Prostate gland (tissue), 2 donors: Measurements from ENCODE around the gene NHS. TPM values are rescaled to one million over a fixed set of nuclear protein-coding genes. Genes with fewer than 3 reads are reported as not detected.

Source experiments
- DNase-seq: peaks from one replicate; pipeline ENCODE4 v3.0.0-alpha.2; 2019; ENCODE audit warnings: low spot score
- H3K27ac ChIP-seq, 2 donors: fragments of 200-600 bp; sonication (generic); 2 replicates each; pipeline ENCODE4 v1.5.1; 2017 to 2019
- H3K27me3 ChIP-seq: fragments of 200-600 bp; sonication (generic); replicated peaks from 2 replicates; pipeline ENCODE4 v1.5.1; 2019; ENCODE audit not compliant: insufficient read depth
- H3K36me3 ChIP-seq, 2 donors: fragments of 200-600 bp; sonication (generic); 1 replicate in 1 of 2; 2 replicates in 1 of 2; pipeline versions ENCODE4 v1.5.1 to v1.8.1; 2017 to 2019
- H3K4me1 ChIP-seq: fragments of 200-600 bp; sonication (generic); replicated peaks from 2 replicates; pipeline ENCODE4 v1.5.1; 2019
- H3K4me3 ChIP-seq, 2 donors: fragments of 200-600 bp; sonication (generic); 2 replicates each; pipeline ENCODE4 v1.5.1; 2017 to 2019
- H3K9me3 ChIP-seq: fragments of 200-600 bp; sonication (generic); 2 replicates; pipeline ENCODE4 v1.5.1; 2017
- POLR2A ChIP-seq: fragments of 450-650 bp; IDR thresholded peaks from one replicate; pipeline ENCODE4 v1.6.1; 2016; ENCODE audit warnings: antibody characterized with exemption, mild to moderate bottlenecking
- POLR2AphosphoS5 ChIP-seq: sonication (generic); formaldehyde crosslinking; IDR thresholded peaks from one replicate; pipeline ENCODE4 v1.6.1; 2017; ENCODE audit warnings: antibody characterized with exemption
- WGBS: methylation state at CpG from one replicate; pipeline ENCODE4 v1.1.5; 2018; 5-methylcytosine and 5-hydroxymethylcytosine counted together
- intact Hi-C: fragments of 100-400 bp; cut with DNase I; formaldehyde crosslinking; loops from one replicate; pipeline ENCODE4 v1.14.2; 2022
- total RNA-seq, 2 donors: library from RNA; depleted of rRNA; stranded (reverse); fragments of >200 nt; gene quantifications; one replicate each; pipeline ENCODE4 v1.1.0, GENCODE V29; 2016
- TF ChIP-seq, protein P1 (sequence below), 4 experiments: fragments of 200-600 bp in 2 of 4; fragments of 450-650 bp in 2 of 4; sonication (generic) in 2 of 4; IDR thresholded peaks; 1 replicate in 3 of 4; 2 replicates in 1 of 4; pipeline ENCODE4 v1.5.1; 2016 to 2019; ENCODE audit warnings: antibody characterized with exemption in 4 of 4, mild to moderate bottlenecking in 2 of 4, moderate library complexity in 2 of 4

NHS gene
- total RNA-seq, 2 donors from 2014 or later: 4.8 to 17.7 TPM

DNA sequence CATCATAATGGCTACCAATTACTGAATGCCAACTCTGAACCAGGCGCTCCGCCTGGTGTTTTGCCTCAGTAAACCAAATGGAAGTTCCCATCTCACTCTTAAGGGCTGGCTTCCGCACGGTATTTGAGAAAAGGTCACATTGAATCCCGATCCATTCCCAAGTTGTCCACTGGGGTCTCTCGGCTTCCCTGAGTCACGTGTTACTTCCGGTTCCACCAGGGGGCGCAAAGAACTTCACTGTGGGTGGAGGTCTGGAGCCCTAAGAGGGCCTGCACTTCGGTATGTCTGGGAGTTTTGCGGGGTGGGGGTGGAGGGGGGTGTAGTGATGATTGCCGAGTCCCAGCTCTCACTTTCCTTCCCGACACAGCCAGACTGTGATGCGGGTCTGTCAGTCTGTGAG, 13.4 kb upstream of the NHS start:
- H3K4me3 ChIP-seq: no peak overlapping the region
- H3K9me3 ChIP-seq: no peaks in the 10 kb centered on the region
- no peak for TF ChIP-seq POLR2AphosphoS5
- TF ChIP-seq, protein P1, sequence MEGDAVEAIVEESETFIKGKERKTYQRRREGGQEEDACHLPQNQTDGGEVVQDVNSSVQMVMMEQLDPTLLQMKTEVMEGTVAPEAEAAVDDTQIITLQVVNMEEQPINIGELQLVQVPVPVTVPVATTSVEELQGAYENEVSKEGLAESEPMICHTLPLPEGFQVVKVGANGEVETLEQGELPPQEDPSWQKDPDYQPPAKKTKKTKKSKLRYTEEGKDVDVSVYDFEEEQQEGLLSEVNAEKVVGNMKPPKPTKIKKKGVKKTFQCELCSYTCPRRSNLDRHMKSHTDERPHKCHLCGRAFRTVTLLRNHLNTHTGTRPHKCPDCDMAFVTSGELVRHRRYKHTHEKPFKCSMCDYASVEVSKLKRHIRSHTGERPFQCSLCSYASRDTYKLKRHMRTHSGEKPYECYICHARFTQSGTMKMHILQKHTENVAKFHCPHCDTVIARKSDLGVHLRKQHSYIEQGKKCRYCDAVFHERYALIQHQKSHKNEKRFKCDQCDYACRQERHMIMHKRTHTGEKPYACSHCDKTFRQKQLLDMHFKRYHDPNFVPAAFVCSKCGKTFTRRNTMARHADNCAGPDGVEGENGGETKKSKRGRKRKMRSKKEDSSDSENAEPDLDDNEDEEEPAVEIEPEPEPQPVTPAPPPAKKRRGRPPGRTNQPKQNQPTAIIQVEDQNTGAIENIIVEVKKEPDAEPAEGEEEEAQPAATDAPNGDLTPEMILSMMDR (IDR thresholded peaks at IDR 0.05): peak in 1 of 4 experiments; percentile 5
- no peak overlapping the region for H3K27ac ChIP-seq
- no peaks in the 10 kb centered on the region for H3K36me3 ChIP-seq
- H3K27me3 ChIP-seq: no peaks in the 10 kb centered on the region
- intact Hi-C loops: no loop called here
- no peak for DNase-seq
- WGBS: 83% methylated on average over 14 of the region's 14 CpGs
- H3K4me1 ChIP-seq: no peaks in the 10 kb centered on the region

DNA sequence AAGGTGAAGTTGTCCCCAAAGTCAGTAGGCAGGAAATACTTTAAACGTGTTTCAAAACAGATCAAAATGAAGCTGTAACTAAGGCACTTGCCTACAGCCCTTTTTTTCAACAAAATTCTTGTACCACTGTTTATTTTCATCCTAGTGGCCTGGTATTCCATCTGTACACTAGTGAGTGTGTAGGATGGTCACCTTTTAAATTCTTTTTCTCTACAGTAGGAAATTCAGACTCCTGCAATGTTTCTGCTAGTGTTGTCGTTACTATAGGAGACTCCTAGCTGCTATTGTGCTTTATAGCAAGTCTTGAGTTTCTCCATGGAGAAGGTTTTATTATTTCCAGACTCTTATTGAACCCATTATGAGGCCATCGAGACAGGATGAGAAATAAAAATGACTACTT, 7.0 kb upstream of the NHS start:
- 84% methylated on average over 3 of the region's 3 CpGs for WGBS
- H3K36me3 ChIP-seq: no peaks in the 10 kb centered on the region
- no peak overlapping the region for H3K4me3 ChIP-seq
- TF ChIP-seq POLR2A (no peak), POLR2AphosphoS5 (no peak)
- TF ChIP-seq, protein P1 (IDR thresholded peaks at IDR 0.05): no peak
- no peak for DNase-seq
- no peaks in the 10 kb centered on the region for H3K27me3 ChIP-seq
- H3K9me3 ChIP-seq: no peaks in the 10 kb centered on the region
- no peaks in the 10 kb centered on the region for H3K4me1 ChIP-seq
- H3K27ac ChIP-seq: no peak overlapping the region
- intact Hi-C loops: no loop called here

DNA sequence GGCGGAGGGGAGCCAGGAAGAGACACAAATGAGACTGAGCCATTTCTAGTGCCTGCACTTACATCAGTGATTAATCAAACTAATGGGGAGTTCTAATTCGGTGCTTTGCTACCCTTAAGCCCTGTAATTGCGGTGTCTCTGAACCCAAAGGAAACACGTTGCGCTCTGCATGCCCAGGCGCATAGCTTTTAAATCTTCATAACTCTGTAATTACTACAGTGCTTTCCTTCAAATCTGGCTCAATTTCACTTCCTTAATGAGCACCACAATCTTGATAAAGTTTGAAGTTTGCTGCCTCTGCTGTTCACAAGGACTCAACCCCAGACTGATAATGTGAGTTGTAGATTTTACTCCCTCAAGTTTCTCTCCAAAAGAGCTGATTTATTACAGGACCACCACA, 5.7 kb upstream of the NHS start:
- DNase-seq: no peak
- H3K4me1 ChIP-seq: no peaks in the 10 kb centered on the region
- H3K4me3 ChIP-seq: no peak overlapping the region
- H3K27ac ChIP-seq: no peak overlapping the region
- no peaks in the 10 kb centered on the region for H3K36me3 ChIP-seq
- 23% methylated on average over 6 of the region's 6 CpGs for WGBS
- H3K9me3 ChIP-seq: no peaks in the 10 kb centered on the region
- intact Hi-C loops: no loop called here
- TF ChIP-seq POLR2AphosphoS5: no peak
- TF ChIP-seq, protein P1 (IDR thresholded peaks at IDR 0.05): no peak
- no peak for TF ChIP-seq POLR2A
- no peaks in the 10 kb centered on the region for H3K27me3 ChIP-seq

DNA sequence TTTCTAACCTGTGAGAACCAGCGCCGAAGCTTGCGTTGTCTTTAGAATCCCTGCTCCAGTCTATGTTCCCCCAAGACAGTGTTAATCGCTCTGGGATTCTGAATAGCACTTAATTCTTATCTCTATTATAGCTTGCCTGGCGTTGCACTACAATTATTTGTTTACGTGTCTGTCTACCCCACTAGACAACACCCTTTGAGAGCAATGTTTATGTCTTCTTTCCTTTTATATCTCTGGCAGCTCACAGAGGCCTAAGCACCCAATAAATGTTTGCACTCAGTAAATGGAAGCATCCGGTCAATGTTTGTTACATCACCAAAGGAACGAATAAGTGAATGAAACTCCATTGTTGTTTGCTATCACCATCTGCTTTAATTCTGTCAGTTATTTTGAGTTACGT, 4.8 kb upstream of the NHS start:
- TF ChIP-seq POLR2A: no peak
- no peak for TF ChIP-seq POLR2AphosphoS5
- TF ChIP-seq, protein P1 (IDR thresholded peaks at IDR 0.05): no peak
- WGBS: 58% methylated on average over 9 of the region's 9 CpGs
- Histone ChIP-seq H3K36me3 (no peaks in the 10 kb centered on the region), H3K9me3 (no peaks in the 10 kb centered on the region), H3K27me3 (no peaks in the 10 kb centered on the region), H3K4me1 (no peaks in the 10 kb centered on the region), H3K4me3 (no peak overlapping the region), H3K27ac (no peak overlapping the region)
- DNase-seq: no peak
- intact Hi-C loops: loop anchor here (5.0 to 10.0 kb wide), 3 partner anchors 78 to 545 kb away; no protein-coding TSS in a partner anchor

DNA sequence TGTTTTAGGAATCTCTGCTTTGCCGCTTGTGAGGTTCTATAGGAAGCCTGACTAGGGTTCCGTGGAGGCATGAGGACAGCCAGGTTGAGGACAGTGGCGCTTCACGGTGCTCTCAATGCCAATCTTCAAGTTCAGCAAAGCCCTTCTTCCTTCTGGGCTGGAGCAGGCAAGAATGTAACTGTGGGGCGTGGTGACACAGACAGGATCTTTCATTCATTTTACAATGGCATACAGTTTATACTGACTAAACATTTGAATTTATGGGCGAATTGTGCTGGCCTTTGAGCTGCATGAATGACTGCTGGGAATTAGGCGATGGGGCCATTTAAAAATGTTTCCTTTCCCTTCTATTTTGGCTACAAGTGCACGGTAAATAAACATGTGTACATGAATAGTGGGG, 2.9 kb upstream of the NHS start:
- Histone ChIP-seq H3K4me1 (no peaks in the 10 kb centered on the region), H3K27me3 (no peaks in the 10 kb centered on the region), H3K27ac (no peak overlapping the region), H3K36me3 (no peaks in the 10 kb centered on the region), H3K4me3 (no peak overlapping the region), H3K9me3 (no peaks in the 10 kb centered on the region)
- 72% methylated on average over 8 of the region's 8 CpGs for WGBS
- no peak for TF ChIP-seq POLR2A
- DNase-seq: no peak
- intact Hi-C loops: loop anchor here (5.0 to 10.0 kb wide), 3 partner anchors 80 to 547 kb away; no protein-coding TSS in a partner anchor
